ENCODE measurements around the gene DAP3.
A peak's percentile ranks its signal among the peaks of the same experiment; 100 is the strongest.
"Not testable (repeated sequence)": the region's sequence is repeated elsewhere in the genome, so short reads cannot be mapped to it uniquely, and the experiment has no call there.

Gene DAP3

DNA sequence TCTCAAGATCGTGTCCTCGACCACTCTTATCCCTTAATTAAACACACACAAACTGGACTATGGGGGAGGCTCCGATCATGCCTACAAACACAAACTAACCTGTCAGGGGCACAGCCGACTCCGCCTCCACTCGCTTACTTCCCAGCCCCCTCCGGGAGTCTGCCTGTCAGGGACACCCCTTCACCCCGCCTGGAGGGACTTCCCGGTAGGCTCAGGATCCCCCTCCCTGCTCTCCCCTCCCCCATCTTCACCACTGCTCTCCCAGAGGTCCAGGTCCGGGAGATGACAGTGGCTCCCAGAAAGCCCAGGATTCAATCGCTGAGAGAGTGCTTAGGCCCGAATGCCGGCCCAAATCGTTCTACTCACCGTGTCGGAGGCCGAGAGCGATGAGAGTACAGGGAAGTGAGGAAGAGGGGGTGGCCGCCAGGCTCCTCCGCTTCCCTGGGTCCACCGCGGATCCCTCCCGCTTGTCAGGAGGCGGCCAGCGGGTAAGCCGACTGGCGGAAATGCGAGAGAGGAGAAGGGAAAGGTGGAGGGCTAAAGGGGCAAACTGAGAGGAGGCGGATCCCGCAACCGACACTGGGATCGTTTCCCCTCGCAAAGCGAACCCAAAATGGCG, 1.1 kb upstream of the DAP3 start:
- DNase-seq = not testable (repeated sequence)

DNA sequence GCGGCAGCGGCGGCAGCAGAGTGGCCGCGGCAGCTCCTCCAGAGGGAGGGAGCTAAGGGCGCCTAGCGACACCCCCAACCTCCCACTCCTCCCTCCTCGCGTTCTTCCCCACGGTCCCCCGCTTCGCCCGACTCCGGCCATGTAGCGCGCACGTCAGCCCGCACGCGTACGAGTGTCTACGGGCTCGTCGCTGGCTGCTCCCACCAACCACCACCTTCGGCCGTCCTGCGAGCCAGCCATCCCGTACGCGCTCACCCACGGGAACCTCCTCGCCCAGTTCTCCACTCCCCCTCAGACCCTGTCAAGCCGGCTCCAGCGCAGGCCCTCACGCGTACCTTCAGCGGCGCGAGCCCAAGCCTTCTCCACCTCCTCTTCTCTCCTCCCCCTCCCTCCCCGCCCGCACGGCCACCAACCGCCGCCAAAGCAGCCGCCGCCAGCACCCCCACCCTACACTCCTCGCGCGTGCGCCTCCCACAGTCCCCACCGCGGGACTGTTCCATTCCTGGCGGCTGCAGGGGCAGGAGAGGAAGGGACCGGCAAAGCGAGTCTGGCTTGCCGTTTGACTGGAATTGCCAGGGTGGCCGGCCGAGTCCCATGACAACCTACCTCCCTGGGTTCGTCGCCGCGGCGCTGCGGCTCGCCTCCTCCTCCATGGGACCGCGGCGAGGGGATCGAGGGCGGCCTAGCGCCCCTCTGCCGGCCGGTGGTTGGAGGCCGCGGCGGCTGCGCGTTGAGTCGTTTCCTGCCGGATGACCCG, 389 bp upstream of the DAP3 start, which contains the start of gene YY1AP1:
YY1AP1 (minus strand) TSS at position 451 of the 757 bp plus-strand sequence. CDS start 8,338 bp downstream, outside the sequence.
- DNase-seq = peak; percentile 87

DNA sequence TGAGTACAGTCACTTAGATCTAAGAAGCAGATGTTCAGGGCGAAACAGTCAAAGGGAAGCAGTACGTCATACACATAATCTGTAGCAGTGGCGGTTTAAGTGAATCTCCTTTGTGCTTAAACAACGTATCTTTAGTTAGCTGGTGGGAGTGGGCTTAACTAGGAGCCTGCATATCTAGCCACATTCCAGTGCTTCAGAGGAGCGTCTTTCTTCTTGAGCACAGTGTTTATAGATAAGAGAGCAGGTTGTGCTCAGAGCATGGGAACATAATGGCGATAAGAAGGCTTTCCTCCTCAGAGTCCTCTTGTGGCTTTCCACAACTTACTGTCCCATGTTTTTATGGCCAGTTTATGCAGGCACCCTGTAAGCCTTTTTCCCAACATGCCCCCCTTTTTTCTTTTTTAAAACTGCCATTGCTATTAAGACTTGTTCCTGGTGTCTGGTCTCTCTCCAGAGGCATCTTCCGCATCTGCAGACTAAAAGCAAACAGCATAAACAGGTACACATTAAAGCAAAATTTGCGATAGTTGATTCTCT, 3.2 kb downstream of the DAP3 start:
- no peak for DNase-seq

DNA sequence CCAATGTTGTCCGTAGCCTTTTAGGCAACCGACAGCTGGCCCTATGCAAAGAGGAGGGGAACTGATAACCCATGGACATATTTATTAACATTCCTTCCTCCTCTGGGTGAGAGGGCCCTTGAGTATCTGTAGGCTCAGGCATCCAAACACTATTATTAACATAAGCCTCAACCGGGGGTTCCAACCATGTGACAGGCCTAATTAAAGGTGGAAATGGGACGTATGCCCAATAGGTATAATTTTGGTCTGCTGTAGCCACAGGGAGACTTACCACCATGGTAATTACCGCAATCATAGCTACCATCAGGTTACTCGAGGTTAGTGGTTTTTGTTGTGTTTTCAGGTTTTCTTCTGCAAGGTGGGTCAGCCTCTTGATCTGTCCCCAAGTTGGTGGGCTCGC, 5.3 kb downstream of the DAP3 start:
- no peak for DNase-seq

DNA sequence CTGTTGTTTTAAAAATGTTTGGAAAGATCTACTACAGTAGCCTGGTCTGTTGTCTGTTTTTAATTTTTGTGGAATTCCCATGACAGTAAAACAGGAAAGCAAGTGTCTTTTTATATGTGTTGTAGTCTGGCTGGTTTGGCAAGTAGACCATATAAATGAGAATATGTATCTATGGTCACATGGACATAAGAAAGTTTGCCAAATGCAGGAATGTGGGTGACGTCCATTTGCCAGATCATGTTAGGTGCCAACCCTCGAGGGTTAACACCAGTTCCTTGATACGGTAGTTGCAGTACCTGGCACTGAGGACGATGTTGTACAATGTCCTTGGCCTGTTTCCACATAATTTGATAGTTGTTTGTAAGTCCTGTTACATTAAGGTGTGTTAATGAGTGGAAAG, 6.2 kb downstream of the DAP3 start:
- DNase-seq = no peak

DNA sequence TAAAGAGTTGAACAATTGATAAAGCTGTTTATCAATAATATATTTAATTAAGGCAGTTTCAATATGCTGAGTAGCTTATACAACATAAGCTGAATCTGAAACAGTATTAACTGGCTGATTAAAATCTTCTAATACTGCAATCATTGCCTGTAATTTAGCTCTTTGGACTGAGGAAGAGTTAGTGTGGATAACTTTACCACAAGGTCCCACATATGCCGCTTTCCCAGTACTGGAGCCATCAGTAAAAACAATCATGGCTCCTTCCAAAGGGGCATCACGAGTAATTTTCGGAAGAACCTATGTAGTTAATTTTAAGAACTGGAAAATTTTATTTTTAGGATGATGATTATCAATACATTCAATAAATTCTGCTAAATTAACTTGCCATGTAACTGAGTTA, 6.7 kb downstream of the DAP3 start:
- DNase-seq = no peak

DNA sequence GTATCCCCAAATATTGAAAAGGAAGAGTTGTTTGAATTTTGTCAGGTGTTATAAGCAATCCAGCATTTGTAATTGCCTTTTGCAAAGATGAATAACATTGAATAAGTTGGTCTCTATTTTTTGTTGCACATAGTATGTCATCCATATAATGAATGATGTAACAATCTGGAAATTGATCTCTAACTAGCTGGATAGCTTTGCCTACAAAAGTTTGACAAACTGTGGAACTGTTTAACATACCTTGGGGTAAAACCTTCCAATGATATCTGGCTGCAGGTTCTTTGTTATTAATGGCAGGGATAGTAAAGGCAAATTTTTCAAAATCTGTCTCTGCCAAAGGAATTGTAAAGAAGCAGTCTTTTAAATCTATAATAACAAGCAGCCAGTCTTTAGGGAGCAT, 7.6 kb downstream of the DAP3 start:
- DNase-seq = no peak

DNA sequence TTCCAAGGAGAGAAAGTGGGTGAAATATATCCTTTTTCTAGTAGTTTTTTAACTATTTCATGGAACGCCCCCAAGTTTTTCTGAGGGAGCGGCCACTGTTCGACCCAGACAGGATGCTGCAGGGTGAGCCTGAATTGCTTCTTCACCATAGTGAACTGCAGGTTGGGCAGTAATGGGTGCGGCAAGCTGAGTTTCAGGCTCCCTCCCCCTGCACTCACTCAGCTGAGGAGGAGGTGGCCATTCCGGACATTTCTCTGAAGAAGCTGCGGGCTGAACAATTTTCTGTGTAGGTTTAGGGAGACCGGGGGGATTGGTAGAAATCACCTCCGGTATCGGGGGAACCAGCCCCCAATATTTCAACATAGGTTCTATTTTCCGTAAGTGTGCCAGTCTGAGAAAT, 8.2 kb downstream of the DAP3 start:
- no peak for DNase-seq

DNA sequence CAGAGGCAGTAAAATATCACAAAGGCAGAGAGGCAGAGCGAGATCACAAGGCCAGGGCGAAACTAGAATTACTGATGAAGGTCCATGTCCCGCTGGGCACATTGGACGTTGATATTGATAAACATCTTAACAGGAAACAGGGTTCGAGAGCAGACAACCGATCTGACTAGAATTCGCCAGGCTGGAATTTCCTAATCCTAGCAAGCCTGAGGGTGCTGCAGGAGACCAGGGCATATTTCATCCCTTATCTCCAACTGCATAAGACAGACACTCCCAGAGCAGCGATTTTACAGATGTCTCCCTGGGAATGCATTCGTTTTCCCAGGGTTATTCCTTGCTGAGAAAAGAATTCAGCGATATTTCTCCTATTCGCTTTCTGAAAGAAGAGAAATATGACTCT, 8.7 kb downstream of the DAP3 start:
- not testable (repeated sequence) for DNase-seq

DNA sequence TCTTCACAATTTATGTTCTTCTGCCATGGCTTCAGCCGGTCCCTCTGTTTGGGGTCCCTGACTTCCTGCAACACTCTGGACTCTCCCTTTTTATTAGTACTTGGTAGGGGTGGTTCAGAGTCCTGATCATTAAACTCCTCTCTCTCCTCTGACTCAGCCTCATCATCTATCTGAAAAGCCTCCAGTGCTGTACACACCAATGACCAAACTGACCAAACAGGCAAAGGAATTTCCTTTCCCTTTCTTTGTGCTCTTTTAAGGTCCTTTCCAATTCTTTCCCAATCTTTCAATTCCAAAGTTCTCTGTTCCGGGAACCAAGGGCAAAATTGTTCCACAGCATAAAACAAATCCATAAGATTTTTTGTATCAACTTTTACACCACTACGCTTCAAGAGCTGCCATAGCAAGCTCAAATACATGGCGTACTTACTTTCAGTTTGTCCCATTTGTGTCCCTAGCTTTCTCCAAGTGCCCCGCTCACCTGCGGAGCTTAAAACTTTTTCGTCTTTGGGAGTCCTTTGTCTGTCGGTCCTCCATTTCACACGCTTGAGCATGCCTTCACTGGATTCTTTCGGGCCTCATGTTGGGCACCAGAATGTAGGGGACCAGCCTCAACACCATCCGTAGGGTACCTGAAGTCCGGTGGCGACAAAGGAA, 9.6 kb downstream of the DAP3 start:
- no peak for DNase-seq

DNA sequence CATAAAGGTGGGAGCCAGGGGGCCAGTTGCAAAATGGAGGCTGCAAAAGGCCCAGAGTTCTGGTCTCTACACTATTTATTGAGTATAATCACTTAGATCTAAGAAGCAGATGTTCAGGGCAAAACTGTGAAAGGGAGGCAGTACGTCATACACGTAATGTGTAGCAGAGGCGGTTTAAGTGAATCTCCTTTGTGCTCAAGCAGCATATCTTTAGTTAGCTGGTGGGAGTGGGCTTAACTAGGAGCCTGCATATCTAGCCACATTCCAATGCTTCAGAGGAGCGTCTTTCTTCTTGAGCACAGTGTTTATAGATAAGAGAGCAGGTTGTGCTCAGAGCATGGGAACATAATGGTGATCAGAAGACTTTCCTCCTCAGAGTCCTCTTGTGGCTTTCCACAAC, 10.2 kb downstream of the DAP3 start:
- not testable (repeated sequence) for DNase-seq

DNA sequence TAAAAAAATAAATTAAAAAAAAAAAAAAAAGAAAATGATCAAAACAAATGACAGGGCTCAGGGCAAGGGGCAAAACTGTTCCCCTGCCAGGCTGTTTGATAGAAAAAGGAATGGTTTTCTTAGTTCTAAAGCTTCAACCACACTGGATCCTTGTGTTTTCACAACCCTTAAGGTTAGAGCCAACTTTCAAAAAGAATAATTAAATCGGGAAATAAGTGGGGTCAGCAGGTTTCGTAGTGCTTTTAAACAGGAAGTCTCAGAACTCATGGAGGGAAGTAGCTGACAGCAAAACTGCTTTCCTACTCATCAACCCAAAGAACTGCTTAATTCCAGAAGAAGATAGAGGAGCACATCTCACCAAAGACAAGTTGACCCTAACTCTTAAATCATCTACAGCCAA, 12.8 kb downstream of the DAP3 start:
- DNase-seq = not testable (repeated sequence)

DNA sequence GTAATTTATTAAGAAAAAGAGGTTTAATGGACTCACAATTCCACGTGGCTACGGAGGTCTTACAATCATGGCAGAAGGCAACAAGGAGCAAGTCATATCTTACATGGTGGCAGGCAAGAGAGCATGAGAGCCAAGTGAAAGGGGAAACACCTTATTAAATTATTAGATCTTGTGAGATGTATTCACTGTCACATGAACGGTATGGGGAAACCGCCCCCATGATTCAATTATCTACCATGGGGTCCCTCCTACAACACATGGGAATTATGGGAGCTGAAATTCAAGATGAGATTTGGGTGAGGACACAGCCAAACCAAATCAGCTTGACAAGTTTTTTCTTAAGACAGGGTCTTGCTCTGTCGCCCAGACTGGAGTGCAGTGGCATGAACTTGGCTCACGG, 14.3 kb downstream of the DAP3 start:
- no peak for DNase-seq

DNA sequence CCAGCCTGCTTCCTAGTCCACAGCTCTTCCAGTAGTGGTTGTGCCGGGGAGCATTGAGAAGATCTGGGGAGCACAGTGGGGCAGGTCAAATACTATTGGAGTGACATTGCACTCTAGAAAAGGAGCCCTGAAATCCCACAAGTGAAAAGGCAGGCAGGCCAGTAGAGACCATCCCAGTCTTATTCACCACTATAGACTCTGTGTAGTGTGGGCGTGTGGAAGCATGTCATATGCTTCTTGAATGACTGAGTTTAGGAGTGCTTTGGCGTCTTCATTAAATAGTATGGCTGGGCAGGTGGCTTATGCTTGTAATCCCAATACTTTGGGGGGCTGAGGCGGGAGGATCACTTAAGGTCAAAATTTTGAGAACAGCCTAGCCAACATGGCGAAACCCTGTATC, 15.5 kb downstream of the DAP3 start:
- DNase-seq = not testable (repeated sequence)

DNA sequence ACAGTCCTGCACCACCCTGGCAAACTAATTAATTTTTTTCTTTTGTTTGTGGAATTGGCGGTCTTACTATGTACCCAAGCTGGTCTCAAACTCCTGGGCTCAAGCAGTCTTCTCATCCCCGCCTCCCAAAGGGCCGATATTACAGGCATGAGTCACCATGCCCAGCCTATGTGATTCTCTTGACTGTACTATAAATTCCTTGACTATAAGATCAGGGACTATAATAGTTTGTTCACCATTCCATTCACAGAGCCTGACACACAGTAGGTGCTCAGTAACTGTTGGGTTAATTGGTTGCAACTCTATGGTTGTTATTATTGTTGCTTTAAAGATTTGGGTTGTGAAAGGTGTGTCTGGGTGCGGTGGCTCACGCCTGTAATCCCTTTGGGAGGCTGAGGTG, 17.2 kb downstream of the DAP3 start:
- DNase-seq = no peak

DNA sequence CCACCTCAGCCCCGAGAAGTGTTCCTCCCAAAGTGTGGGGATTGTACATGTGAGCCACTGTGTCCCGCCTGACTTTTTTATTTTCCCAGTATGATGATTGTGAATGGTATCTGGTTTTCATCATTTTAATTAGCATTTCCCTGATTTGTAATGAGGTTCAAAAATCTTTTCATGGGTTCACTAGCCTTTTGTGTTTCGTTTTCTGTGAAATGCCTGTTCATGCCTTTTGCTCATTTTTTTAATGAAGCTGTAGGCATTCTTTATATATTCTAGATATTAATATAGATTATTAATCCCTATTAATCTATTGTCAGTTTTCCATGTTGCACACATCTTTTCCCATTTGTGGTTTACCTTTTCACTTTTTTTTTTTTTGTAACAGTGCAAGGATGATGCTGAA, 20.5 kb downstream of the DAP3 start:
- no peak for DNase-seq

DNA sequence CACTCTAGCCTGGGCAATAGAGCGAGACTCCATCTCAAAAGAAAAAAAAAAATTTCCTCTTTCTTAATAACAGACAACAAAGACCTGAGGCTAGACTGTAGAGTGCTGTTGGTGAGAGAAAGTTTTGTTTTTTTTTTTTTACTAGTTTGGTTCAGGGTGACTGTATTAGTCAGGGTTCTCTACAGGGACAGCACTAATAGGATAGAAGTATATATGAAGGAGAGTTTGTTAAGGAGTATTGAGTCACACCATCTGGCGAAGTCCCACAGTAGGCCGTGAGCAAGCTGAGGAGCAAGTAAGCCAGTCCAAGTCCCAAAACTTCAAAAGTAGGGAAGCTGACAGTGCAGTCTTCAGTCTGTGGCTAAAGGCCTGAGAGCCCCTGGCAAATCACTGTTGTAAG, 22.6 kb downstream of the DAP3 start:
- not testable (repeated sequence) for DNase-seq

DNA sequence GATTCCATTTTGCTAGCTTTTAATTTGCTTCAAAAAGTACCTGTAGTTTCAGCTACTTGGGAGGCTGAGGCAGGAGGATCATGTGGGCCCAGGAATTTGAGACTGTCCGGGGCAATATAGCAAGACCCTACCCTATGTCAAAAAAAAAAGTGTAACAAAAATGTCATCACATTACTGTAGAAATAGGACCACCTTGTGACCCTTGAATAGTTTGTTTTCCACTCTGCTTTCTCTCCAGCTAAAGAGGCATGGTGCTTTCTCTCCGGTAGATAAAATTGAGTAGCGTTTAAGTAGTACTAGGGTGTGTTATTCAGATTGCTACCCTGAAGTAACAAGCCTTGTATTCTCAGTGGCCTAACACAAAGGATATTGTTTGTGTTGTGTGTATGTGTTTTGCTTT, 23.7 kb downstream of the DAP3 start:
- not testable (repeated sequence) for DNase-seq

DNA sequence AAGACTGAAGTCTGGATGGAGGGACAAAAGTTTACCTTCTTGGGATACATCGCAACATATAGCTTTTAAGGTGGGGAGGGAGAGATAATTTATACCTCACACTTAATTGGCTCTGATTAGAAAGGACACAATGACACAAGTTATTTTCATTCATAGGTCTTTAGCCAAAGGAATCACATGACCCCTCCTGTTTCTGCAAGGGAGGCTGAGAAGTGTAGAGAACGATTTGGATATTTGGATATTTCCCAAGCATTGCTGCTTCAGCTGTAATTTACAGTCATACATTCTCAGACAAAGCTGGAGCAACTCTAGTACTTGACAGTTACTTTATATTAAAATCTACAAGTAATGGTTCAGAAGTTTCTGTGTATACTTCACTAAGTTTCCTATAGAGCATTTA, 24.2 kb downstream of the DAP3 start:
- DNase-seq = no peak

DNA sequence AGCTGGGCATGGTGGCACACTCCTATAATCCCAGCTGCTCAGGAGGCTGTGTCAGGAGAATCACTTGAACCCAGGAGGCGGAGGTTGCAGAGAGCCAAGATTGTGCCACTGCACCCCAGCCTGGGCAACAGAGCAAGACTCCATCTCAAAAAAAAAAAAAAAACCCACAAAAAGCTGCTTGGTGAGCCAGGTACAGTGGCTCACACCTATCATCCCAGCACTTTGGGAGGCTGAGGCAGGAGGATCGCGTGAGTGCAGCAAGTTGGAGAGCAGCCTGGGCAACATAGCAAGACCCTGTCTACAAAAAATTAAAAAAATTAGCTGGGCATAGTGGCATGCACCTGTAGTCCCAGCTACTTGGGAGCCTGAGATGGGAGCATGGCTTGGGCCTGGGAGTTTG, 26.2 kb downstream of the DAP3 start:
- DNase-seq = not testable (repeated sequence)

DNA sequence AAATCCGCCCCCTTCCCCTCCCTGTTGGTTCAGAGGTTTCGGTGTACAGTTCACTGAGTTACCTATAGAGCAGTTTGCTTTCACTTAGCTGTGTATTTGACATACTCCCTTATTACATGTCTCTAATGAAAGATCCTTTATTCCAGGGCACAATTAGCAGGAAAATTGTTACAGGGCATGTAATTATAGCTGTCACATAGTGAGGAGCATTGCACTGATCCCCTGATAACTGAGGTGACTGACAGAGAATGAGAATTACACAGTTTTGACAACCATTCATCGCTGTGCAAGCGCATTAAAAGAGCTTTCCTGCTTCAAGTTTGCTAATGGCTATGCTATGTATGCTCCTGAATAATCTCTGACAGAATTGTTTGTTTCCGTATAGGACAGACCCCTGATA, 26.9 kb downstream of the DAP3 start:
- no peak for DNase-seq

DNA sequence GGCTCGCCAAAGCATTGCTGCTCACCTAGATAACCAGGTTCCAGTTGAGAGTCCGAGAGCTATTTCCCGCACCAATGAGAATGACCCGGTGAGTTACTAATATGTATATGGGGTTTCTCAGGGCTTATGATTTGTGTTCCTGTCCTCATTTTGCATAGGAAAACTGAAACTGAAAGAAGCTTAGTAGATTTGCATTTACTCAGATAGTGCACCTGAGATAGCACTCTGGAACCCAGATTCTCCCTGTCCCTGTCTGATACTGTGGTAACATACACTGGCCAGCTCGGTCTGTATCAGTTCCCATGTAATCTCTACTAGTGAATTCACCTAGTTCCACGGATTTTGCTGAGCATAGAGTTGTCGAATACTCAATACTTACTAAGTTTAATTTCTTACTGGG, 28.1 kb downstream of the DAP3 start:
- no peak for DNase-seq

DNA sequence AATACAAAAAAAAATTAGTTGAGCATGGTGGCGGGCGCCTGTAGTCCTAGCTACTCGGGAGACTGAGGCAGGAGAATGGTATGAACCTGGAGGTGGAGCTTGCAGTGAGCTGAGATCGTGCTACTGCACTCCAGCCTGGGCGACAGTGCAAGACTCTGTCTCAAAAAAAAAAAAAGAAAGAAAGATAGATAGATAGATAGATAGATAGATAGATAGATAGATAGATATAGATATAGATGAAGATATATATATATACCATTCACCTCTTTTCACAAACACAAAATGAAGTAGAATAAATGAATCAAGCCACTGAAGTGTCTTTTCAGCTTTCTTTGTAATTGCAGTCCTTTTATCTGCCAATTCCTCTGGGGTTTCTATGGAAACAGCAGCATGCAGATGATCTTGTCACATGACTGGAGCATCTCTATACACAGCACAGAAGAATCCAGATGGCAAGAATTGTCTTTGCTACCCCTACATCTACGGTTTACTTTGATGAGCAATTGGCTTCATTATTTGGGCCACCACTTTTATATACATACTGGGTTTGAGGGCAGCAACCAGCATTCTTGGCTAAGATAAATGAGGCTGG, 29.7 kb downstream of the DAP3 start:
- not testable (repeated sequence) for DNase-seq

DNA sequence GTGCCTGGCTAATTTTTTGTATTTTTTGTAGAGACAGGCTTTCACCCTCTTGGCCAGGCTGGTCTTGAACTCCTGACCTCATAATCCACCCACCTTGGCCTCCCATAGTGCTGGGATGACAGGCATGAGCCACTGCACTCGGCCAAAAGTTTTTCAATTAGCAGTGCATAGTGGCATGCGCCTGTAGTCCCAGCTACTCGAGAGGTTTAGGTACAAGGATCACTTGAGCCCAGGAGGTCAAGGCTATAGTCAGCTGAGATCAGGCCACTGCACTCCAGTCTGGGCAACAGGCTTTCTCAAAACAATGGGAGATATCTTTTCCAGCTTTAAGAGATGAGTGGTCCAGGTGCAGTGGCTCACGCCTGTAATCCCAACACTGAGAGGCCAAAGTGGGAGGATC, 30.8 kb downstream of the DAP3 start:
- DNase-seq = no peak

Measured in NCI-H2171 (cell line).